GM12878 (cell line): Measurements from ENCODE around the gene CCDC83. TPM values are rescaled to one million over a fixed set of nuclear protein-coding genes. Genes with fewer than 3 reads are reported as not detected.

Source experiments
- ATAC-seq: fragments of 200-7000 bp; cut with Tn5 transposase; 3 replicates; pipeline ENCODE4 v1.9.1; 2020; ENCODE audit warnings: mild to moderate bottlenecking, moderate library complexity
- BruUV-seq: library from RNA; stranded (reverse); fragments of 400-500 nt; replicated peaks from 2 replicates; lab custom pipeline; 2021; lab: Mats Ljungman, UMichigan
- CTCF ChIA-PET: fragments of 300-600 bp; sonication (Branson Sonifier 250); formaldehyde crosslinking; extraction: SDS; loops from one replicate; lab custom pipeline; 2021; ENCODE audit warnings: inconsistent platforms; lab: Yijun Ruan, JAX
- POLR2A ChIA-PET: fragments of 350-600 bp; formaldehyde crosslinking; extraction: SDS; loops from one replicate; lab custom pipeline; 2021; ENCODE audit warnings: inconsistent platforms; lab: Charles Lee
- RAD21 ChIA-PET: fragments of 300-600 bp; sonication (Branson Sonifier 250); formaldehyde crosslinking; loops from one replicate; lab custom pipeline; 2023; ENCODE audit warnings: antibody characterized with exemption; ENCODE audit not compliant: unreplicated experiment; lab: Charles Lee
- SMC1A ChIA-PET: fragments of 300-600 bp; sonication (Branson Sonifier 250); formaldehyde crosslinking; loops from one replicate; lab custom pipeline; 2023; ENCODE audit not compliant: unreplicated experiment, uncharacterized antibody; lab: Charles Lee
- DNase-seq: peaks from one replicate; pipeline ENCODE4 v3.0.0-alpha.2; 2011; ENCODE audit warnings: low read depth, low spot score
- FAIRE-seq: peaks from 3 replicates; lab custom pipeline; 2011; peaks lifted over from hg19 to GRCh38; lab: Jason Lieb, UNC
- H2AFZ ChIP-seq: 2 replicates; pipeline ENCODE4 v1.6.0; 2011; ENCODE audit warnings: low read depth, low read length, control low read depth; ENCODE audit not compliant: control insufficient read depth
- H3K27ac ChIP-seq: 2 replicates; pipeline ENCODE4 v1.5.1; 2011; ENCODE audit warnings: control low read depth; ENCODE audit not compliant: control insufficient read depth, insufficient read depth
- H3K27me3 ChIP-seq, 2 experiments: replicated peaks in 1 of 2; 2 replicates each; pipeline versions ENCODE4 v1.6.0 to v1.6.1; 2011; ENCODE audit warnings: low read length in 1 of 2; ENCODE audit not compliant: control insufficient read depth in 2 of 2, insufficient read depth in 2 of 2
- H3K36me3 ChIP-seq, 2 experiments: 2 replicates each; pipeline ENCODE4 v1.5.1; 2011; ENCODE audit warnings: low read length in 1 of 2; ENCODE audit not compliant: control insufficient read depth in 2 of 2, insufficient read depth in 2 of 2
- H3K4me1 ChIP-seq: 2 replicates; pipeline ENCODE4 v1.6.1; 2011; ENCODE audit warnings: mild to moderate bottlenecking, low read length, moderate library complexity, mixed read lengths; ENCODE audit not compliant: control insufficient read depth, insufficient read depth
- H3K4me2 ChIP-seq: 2 replicates; pipeline ENCODE4 v1.6.0; 2011; ENCODE audit warnings: control low read depth; ENCODE audit not compliant: control insufficient read depth, insufficient read depth
- H3K4me3 ChIP-seq: fragments of 200-600 bp; sonication (generic); 2 replicates; pipeline ENCODE4 v1.5.1; 2016
- H3K79me2 ChIP-seq: 2 replicates; pipeline ENCODE4 v1.6.0; 2011; ENCODE audit warnings: low read length; ENCODE audit not compliant: control insufficient read depth, insufficient read depth
- H3K9ac ChIP-seq: 2 replicates; pipeline ENCODE4 v1.8.0; 2011; ENCODE audit warnings: low read length, control low read depth, mixed read lengths; ENCODE audit not compliant: control insufficient read depth, insufficient read depth
- H3K9me3 ChIP-seq: replicated peaks from 3 replicates; pipeline ENCODE4 v1.5.1; 2011; ENCODE audit warnings: mild to moderate bottlenecking, low read length; ENCODE audit not compliant: control insufficient read depth, insufficient read depth
- H4K20me1 ChIP-seq: 2 replicates; pipeline ENCODE4 v1.6.0; 2011; ENCODE audit not compliant: control insufficient read depth, insufficient read depth
- BACH1 ChIP-seq: fragments of 450-650 bp; IDR thresholded peaks from 2 replicates; pipeline ENCODE4 v1.6.1; 2017; ENCODE audit warnings: mild to moderate bottlenecking, borderline replicate concordance
- CBX3 ChIP-seq: fragments of 200-600 bp; sonication (generic); IDR thresholded peaks from 2 replicates; pipeline ENCODE4 v1.6.1; 2016; ENCODE audit warnings: low read depth, borderline replicate concordance
- CHD1 ChIP-seq: IDR thresholded peaks from 2 replicates; pipeline ENCODE4 v1.6.1; 2012; ENCODE audit warnings: low read depth, low read length, improper control_type of control experiment
- CHD2 ChIP-seq: IDR thresholded peaks from 2 replicates; pipeline ENCODE4 v1.6.1; 2011; ENCODE audit warnings: low read depth, low read length, improper control_type of control experiment, borderline replicate concordance
- HSF1 ChIP-seq: fragments of 150-350 bp; IDR thresholded peaks from 2 replicates; pipeline ENCODE4 v1.6.1; 2014; ENCODE audit warnings: mild to moderate bottlenecking, low read depth, low read length
- IRF3 ChIP-seq: fragments of 450-650 bp; IDR thresholded peaks from 2 replicates; pipeline ENCODE4 v1.6.1; 2014; ENCODE audit warnings: mild to moderate bottlenecking
- IRF4 ChIP-seq: IDR thresholded peaks from 2 replicates; pipeline ENCODE4 v1.6.1; 2011; ENCODE audit warnings: low read depth, low read length
- NR2C2 ChIP-seq: IDR thresholded peaks from 2 replicates; pipeline ENCODE4 v1.6.1; 2011; ENCODE audit warnings: borderline replicate concordance, low read depth; ENCODE audit not compliant: control insufficient read depth, insufficient read length
- PRDM15 ChIP-seq: fragments of 450-650 bp; formaldehyde crosslinking; IDR thresholded peaks from 2 replicates; pipeline ENCODE4 v1.4.0; 2020; ENCODE audit warnings: mild to moderate bottlenecking, moderate library complexity
- YY1 ChIP-seq: IDR thresholded peaks from 2 replicates; pipeline ENCODE4 v1.6.1; 2011; ENCODE audit warnings: low read depth, mild to moderate bottlenecking, low read length
- WGBS: methylation state at CpG from one replicate; pipeline ENCODE4 v1.1.6; 2016; ENCODE audit warnings: low lambda C conversion rate; ENCODE audit not compliant: insufficient replicate concordance, insufficient coverage; ENCODE audit errors: missing lambda C conversion rate; 5-methylcytosine and 5-hydroxymethylcytosine counted together
- in situ Hi-C: fragments of 300-500 bp; cut with MboI; formaldehyde crosslinking; loops from 9 replicates; pipeline ENCODE4 v1.14.3; 2018; ENCODE audit warnings: mixed read lengths
- intact Hi-C: fragments of 100-400 bp; cut with micrococcal nuclease; formaldehyde crosslinking; loops from one replicate; pipeline ENCODE4 v1.14.2; 2022; ENCODE audit not compliant: unreplicated experiment
- polyA plus RNA-seq, 11 experiments: library from polyadenylated mRNA; depleted of rRNA in 4 of 11; unstranded in 6 of 11; stranded (reverse) in 5 of 11; fragments of >200 nt; fragmentation: Nextera tagmentation in 4 of 11; fragmentation: Illumina TruSeq in 1 of 11; extraction: Ambion mirVana in 4 of 11; extraction: Trizol in 1 of 11; gene quantifications; 1 replicate in 1 of 11; 2 replicates in 10 of 11; pipeline versions ENCODE4 v1.2.1 to v1.2.3, GENCODE V29; 2011 to 2016; ENCODE audit warnings: inconsistent platforms in 2 of 11, missing spikeins in 2 of 11, low read depth in 1 of 11
- total RNA-seq, 4 experiments: library from RNA; depleted of rRNA in 3 of 4; stranded (reverse); fragments of >200 nt in 3 of 4; fragmentation: Illumina TruSeq in 1 of 4; extraction: Trizol in 1 of 4; gene quantifications; 2 replicates each; pipeline versions ENCODE4 v1.2.1 to v1.2.3, GENCODE V29; 2013 to 2021

CCDC83 gene
- total and polyA plus RNA-seq, 10 of the 15 experiments (the other 5 are each of a cell fraction or from before 2014, with no cell fraction given) = not detected

DNA sequence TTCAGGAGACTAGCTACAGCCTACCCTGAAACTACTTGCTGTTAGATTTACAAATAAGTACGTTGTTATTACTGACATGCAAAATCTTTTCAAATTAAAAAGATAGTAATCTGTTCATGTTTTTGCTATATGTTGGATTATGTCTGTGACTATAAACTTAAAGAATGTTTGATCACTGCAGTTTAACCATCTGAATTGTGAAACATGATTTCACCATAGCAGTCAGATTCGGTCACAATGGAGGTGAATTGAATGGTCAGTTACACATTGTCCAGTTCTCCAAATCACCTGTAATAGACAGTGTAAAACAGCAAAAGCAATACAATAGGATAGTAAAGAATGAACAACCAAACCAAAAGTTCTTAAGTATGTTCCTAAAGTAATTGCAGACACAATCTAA lies 43.3 kb downstream of the CCDC83 start:
- BruUV-seq = no TSS peak
- POLR2A ChIA-PET = no interaction called here

More for the DNA sequence above, 43.3 kb downstream of the CCDC83 start:
- ATAC-seq (no peak), FAIRE-seq (no peak)
- WGBS = 24% methylated on average over 2 of the region's 2 CpGs
- RAD21 ChIA-PET = no interaction called here
- intact Hi-C loops = no loop called here
- H3K9me3 ChIP-seq = no peaks in the 10 kb centered on the region
- TF ChIP-seq CHD2 = no peak
- no peak for TF ChIP-seq CHD1
- TF ChIP-seq YY1 = no peak
- no peak for TF ChIP-seq PRDM15 (CRISPR knock-in tag)
- TF ChIP-seq BACH1 = no peak
- TF ChIP-seq IRF3 = no peak
- TF ChIP-seq NR2C2 = no peak
- no peak for TF ChIP-seq CBX3
- TF ChIP-seq HSF1 = no peak
- TF ChIP-seq IRF4 = no peak
- TF ChIP-seq, all 136 proteins: peak for 0
- no peak overlapping the region for H3K4me3 ChIP-seq
- no peak for DNase-seq
- H4K20me1 ChIP-seq = no peaks in the 10 kb centered on the region
- no peaks in the 10 kb centered on the region for H3K36me3 ChIP-seq
- no peaks in the 10 kb centered on the region for H3K4me1 ChIP-seq
- H3K4me2 ChIP-seq = no peak overlapping the region
- in situ Hi-C loops = no loop called here
- no peak overlapping the region for H3K27ac ChIP-seq
- H3K27me3 ChIP-seq = no peaks in the 10 kb centered on the region
- H2AFZ ChIP-seq = no peak overlapping the region
- no peak overlapping the region for H3K9ac ChIP-seq
- H3K79me2 ChIP-seq = no peaks in the 10 kb centered on the region
- CTCF ChIA-PET = no interaction called here
- SMC1A ChIA-PET = interaction anchor here (0.6 kb wide), 1 partner anchor 810 kb away, joined by 3 read pairs; no protein-coding TSS in a partner anchor
